IPS-18c (cell line): Measurements from ENCODE around the gene MAN1C1.

ENCODE experiments used
- H3K4me3 ChIP-seq: 2 replicates; pipeline ENCODE4 v1.7.0; 2013; ENCODE audit warnings: low read depth, mild to moderate bottlenecking, low read length, moderate library complexity; ENCODE audit not compliant: insufficient read depth
- H3K9me3 ChIP-seq: one replicate; pipeline ENCODE4 v1.6.1; 2013; ENCODE audit warnings: mild to moderate bottlenecking, low read length, moderate library complexity; ENCODE audit not compliant: control insufficient read depth, insufficient read depth

The MAN1C1 gene

GRCh38 chr1:25616095-25616986 is at the start of gene MAN1C1:
TSS of gene MAN1C1 (plus strand) at chr1:25616791. CDS start at chr1:25617798, 1,007 bp downstream.
- Histone ChIP-seq H3K4me3 (peak within 1 kb of the TSS; percentile 88), H3K9me3 (no peaks in the 10 kb centered on the region)

- Histone ChIP-seq H3K4me3 (no peak overlapping the region), H3K9me3 (no peaks in the 10 kb centered on the region)
Observed at GRCh38 chr1:25567710-25568089, 48.9 kb upstream of the MAN1C1 start.

DNA sequence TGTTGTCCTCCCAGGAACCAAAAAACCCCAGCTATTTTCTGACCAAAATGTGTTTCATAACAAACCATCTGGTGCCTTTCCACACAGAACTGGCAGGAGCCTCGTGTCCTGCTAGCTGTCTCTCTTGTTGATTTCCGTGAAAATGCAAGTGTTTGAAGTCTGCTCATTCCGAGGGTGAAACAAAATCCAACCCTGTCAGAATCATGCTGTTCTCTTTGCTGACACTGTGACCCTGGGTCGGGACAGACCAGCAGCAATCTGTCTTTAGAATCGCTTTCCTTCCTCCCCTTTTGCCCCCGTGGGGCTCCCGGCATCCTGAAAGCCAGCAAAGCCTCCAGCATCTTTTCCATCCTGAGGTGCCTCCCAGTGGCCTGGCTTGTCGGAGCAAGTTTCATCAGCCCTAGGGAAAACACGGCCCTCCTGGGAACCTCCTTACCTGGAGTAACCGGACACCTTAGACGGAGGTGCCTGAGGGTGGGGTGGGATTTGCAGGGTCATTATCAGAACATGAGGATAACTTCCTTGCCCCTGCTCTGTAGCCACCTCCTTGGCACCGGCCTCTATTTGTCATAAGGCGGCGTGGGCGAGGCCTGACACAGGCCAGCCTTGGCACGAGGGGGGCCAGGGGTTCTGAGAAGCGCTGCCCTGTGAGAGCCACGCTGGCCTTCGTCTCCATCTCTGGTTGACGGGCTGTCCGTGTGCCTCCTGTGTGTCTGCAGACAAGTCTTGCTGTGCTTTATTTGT is 48.3 kb upstream of the MAN1C1 start:
- 0 out of 2 replicates have a peak overlapping the region, but pooled peaks have one; percentile 2 for H3K4me3 ChIP-seq
- no peaks in the 10 kb centered on the region for H3K9me3 ChIP-seq

DNA sequence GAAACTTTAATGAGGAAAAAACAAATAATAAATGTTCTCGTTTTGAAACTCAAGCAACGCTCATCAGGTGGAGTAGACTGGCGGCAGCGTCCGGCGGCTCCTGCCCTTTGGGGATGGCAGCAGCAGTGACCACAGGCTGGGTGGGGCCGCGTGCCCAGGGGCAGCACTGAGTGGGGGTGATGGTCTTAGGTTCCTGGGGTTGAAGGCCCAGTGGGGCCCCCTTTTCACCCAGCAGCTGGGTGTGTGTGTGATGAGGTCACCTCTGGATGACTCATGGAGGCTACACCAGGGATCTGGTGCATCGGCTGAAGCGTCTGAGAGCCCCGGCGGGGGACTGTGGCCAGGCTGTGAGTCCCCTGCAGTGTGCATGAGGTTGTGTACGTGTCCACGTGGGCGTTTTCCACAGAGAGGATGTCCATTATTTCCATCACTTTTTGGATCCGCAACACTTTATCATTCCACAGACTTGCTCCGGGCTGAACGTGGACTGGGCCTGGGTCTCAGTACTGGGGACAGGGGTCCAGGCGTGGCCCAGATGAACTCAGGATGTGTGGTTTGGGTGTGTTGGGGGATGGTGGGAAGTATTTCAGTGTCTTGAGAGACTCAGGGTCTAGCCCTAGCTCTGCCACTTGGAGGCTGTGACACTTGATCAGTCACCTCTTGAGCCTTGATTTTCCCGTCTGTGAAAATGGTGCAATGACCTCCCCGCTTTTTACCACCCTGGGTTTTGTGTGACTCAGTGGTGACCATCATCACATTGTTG is 47.6 kb upstream of the MAN1C1 start:
- H3K4me3 ChIP-seq: 0 out of 2 replicates have a peak overlapping the region, but pooled peaks have one; percentile 2
- no peaks in the 10 kb centered on the region for H3K9me3 ChIP-seq

DNA sequence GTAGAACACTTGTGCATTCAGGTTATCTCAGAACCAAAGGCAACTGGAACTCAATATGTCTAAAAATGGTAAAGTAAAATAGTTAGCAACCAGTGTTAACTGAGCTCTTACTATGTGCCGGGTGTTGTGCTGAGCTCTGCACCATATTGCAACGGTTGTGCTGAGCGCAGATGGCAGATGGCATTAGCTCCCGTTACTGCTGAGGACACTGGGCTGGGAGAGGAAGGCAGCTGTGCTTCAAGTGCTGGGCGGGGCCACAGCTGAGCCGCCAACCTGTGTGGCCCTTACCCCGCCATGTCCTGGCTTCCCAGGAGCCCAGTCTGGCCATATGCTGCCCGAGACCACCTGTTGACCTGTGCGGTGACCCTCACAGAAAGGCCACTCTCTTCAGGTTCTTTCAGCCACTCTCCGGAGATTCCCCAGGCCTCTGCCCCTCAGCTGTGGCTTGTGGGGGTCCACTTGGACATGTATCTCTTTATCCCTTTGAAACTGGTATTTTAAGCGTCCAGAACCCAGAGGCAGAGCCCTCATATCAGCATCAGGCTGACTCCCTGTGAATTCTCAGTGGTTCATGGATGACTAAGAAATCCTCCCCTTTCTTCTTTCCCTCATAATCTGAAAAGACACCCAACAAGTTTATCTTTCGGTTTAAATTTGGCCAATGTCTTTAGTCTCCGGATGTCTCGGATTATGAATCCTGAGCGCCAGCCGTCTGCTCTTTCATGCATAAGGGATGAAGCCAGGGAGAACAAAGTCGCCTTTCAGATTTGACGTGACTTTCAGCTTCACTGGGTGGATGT is 46.8 kb upstream of the MAN1C1 start:
- Histone ChIP-seq H3K9me3 (no peaks in the 10 kb centered on the region), H3K4me3 (no peak overlapping the region)

- H3K9me3 ChIP-seq: no peaks in the 10 kb centered on the region
- H3K4me3 ChIP-seq: no peak overlapping the region
Observed at GRCh38 chr1:25570798-25571521, 45.6 kb upstream of the MAN1C1 start.

DNA sequence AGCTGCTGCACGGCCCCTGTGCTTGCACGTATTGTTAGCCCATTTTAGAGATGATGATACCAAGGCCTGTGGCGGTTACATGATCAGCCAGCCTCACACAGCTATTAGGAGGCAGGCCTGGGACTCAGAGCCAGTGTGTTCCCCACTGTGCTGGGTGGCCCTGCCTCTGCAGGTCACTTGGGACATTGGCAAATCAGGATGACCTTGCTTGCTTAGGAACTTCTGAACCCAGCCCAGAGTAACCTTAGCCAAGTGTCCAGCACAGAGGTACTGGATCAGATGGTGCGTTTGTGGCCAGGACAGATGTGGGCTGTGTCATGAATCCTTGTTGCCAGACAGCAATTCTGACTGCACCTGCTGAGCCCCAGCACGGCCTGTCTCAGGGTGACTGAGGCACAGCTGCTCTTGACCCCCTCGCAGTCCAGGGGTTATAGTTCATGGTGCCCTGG is 45.0 kb upstream of the MAN1C1 start:
- Histone ChIP-seq H3K4me3 (no peak overlapping the region), H3K9me3 (no peaks in the 10 kb centered on the region)

- Histone ChIP-seq H3K4me3 (no peak overlapping the region), H3K9me3 (no peaks in the 10 kb centered on the region)
Observed at GRCh38 chr1:25572107-25572506, 44.5 kb upstream of the MAN1C1 start.

GRCh38 chr1:25572708-25573590 is 43.6 kb upstream of the MAN1C1 start:
- H3K4me3 ChIP-seq: no peak overlapping the region
- H3K9me3 ChIP-seq: no peaks in the 10 kb centered on the region

DNA sequence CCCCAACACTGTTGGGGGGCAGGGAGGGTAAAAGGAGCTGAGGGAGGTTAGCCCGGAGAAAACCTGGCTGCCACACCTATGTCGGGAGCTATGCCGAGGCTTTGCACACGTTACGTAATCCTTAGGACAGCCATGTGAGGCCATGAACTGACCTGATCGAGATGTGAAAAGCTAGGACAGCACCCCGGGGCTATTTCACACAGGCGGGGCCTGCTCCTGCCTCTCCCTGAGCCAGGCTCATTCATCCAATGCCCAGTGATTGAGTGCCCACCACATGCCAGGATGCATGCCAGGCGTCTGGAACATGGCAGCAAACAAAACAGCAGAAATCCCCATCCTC is 43.0 kb upstream of the MAN1C1 start:
- no peak overlapping the region for H3K4me3 ChIP-seq

DNA sequence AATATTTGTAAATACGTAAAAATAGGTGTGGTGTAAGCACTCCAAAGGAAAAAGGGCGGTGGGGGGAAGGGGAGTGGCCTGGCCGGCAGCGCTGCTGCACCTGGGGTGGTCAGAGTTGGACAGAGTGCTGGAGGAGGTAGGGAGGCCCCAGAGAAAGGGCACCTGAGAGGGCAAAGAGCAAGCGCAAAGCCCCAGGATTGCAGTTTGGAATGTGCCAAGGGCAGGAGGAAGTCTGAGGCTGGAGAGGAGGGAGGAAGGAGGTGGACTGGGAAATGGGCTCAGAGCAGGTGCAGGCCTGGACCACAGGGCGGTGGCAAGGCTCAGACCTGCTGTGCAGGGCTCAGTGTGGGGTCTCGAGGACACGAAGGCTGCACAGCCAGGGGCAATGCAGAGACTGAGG is 42.6 kb upstream of the MAN1C1 start:
- no peaks in the 10 kb centered on the region for H3K9me3 ChIP-seq
- H3K4me3 ChIP-seq: no peak overlapping the region

More for the DNA sequence above, 43.0 kb upstream of the MAN1C1 start:
- no peaks in the 10 kb centered on the region for H3K9me3 ChIP-seq

DNA sequence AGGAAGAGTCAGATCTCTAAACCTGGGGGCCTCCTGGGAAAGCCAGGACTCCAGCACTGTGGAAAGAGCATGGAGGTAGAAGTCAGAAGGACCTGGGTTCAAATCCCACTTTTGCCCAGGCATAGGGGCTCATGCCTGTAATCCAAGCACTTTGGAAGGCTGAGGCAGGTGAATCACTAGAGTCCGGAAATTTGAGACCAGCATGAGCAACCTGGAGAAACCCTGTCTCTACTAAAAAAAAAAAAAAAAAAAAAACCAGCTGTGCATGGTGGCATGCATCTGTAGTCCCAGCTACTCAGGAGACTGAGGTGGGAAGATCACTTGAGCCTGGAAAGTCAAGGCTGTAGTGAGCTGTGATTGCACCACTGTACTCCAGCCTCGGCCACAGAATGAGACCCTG is 41.4 kb upstream of the MAN1C1 start:
- H3K4me3 ChIP-seq: no peak overlapping the region
- no peaks in the 10 kb centered on the region for H3K9me3 ChIP-seq

GRCh38 chr1:25576459-25577133 is 40.0 kb upstream of the MAN1C1 start:
- Histone ChIP-seq H3K9me3 (no peaks in the 10 kb centered on the region), H3K4me3 (no peak overlapping the region)

DNA sequence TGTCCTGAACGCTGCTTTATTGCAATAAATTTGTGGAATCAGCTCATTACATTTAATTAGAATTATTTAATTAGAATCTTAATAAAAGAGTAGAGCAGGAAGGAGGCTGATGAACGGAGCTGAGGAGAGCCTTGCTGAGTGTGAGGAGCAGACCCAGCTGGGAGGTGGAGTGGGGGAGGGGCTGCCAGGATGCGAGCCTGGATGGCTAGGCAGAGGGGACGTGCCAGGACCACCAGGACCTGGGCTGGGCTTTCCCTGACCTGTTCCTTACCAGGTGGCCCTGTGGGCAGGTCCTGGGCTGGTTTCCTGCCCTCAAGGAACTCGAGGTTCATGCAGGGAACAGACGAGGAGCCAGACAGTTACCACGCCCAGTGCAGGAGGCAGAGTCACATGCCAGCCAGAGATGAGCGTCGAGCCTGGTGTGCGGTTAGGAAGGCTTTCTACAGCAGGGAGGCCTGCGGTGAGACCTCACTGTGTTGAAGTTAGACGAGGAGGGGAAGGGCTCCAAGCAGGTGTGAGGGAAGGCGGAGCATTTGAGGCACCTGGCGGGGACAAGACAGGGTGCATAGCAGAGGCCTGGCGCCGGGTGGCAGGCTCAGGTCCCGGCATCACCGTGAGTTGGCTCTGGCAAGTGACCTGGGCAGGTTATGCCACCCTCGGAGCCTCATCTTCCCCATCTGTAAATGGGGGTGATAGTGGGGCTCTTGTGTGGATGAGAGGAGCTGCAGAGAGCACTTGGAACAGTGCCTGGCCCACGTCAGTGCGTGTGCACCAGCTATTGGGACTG is 39.3 kb upstream of the MAN1C1 start:
- H3K9me3 ChIP-seq: no peaks in the 10 kb centered on the region
- no peak overlapping the region for H3K4me3 ChIP-seq
